GM18526 (cell line): Measurements from ENCODE around the gene MPG.

Experiments
- POLR2A ChIP-seq: IDR thresholded peaks from 3 replicates; pipeline ENCODE4 v1.6.1; 2011; ENCODE audit not compliant: insufficient read length; ENCODE audit errors: extremely low read depth

Gene MPG

DNA sequence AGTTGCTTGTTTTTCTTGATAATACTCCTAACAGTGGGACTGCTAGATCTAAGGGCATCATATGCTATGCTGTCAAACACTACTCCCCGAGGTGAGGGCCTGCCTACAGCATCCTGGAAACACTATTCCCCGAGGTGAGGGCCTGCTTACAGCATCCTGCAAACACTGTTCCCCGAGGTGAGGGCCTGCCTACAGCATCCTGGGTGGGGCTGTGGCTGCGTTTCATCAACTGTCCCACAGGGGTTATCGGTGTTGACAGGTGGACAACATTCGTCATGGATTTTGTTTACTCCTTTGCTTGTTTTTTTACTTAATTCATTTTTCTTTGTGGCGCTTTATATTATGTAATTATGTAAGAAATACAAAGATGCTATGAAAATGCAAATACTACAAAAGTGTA lies 38.0 kb downstream of the MPG start:
- TF ChIP-seq POLR2A = no peak

DNA sequence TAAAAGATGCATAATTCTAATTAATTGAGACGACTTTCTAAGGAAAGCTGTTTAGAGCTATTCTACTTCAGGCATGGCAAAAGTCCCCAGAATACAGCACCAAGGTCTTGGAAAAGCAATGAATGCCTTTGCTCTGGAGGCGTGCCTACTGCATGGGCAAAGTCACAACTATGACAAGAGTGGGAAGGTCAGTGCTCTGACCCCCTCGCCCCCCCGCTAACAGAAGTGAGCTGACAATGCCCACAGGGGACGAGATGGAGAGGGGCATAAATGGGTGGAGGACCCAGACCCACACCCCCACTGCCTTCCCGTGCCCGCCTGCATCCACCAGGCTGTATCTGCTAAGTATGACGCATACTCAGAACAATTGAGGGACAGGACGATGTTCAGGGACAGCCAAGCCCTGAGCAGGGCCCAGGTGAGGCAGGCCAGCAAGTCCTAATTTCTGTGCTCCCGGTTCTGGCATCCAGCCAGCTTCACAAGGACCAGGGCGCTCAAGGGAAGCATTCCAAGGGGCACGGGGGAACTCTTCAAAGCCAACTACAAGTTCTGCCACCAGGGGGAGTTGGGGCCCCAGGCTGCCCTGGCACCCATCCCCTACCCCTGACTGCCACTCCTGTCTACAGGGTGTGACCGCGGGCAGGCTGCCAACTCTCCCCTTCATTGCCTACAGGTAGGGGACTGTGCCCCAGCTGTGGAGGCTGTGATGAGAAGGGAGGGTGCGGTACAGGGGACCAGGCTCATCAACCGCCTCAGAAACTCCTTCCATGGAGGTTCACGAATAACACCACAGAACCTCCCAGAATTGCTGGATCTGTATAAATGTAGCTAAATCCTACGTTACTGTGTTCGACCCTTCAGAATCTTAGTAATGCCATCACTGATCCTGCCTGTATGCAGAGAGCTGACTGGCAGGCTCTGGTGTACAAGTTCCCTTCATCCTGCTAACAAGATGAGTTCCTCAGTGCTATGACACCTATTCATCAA lies 39.6 kb downstream of the MPG start:
- no peak for TF ChIP-seq POLR2A

DNA sequence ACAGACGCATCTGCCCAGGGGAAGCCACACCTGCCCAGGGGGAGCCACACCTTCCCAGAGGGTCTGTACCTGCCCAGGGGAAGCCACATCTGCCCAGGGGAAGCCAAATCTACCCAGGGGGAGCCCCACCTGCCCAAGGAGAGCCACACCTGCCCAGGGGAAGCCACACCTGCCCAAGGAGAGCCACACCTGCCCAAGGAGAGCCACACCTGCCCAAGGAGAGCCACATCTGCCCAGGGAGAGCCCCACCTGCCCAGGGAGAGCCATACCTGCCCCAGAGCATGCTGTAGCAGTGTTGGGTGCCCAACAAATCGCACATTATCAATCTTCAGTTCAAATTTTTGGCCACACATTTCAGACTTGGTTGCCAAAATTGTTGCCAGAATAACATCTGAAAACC lies 40.8 kb downstream of the MPG start:
- TF ChIP-seq POLR2A = no peak

DNA sequence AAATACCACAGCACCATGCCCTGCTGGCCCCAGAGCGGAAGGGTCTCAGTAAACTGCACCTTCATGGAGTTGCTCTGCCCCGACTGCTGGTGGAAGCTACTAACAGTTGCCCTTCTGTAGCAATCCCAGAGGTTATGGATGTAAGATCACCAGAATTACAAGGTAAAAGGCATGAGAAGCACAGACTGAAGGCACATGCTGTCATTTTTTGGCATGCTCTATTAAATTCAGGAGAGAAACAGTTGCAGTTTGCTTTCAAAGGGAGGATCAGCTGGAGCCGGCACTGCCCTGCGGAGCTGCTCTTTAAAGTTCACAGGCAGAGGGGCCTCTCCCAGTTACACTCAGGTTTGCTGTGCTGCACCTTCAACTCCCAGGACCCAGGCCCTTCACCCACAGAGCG lies 41.3 kb downstream of the MPG start:
- TF ChIP-seq POLR2A = no peak

DNA sequence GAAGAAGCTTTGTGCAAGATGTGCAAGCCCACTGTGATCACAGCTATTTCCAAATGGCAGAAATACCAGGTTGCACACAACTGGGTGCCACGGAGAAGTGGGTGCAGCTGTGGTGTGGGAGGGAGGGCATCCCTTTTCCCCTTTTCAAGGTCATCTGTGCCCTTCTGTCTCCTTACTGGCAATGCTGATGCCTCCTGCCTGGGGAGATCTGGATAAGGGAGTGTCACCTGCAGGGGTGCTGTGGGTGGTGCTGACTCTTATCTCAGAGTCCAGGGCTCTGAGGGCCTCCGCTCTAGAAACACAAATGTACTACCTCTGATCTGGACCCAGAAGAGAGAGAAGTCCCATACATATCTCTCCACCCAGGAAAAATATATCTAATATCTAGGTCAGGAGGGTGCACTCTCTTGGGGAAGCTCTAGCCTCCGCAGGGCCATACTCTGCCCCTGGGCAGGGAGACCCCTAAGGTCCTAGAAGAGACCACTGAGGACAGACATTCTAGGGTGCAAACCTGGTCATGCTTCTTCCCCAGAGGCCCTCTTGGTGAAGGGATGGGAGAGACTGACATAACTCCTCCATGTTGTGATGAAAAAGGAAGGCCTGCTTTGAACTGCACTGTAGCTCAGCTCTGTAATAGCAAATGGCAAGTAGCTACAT lies 41.9 kb downstream of the MPG start:
- TF ChIP-seq POLR2A = no peak

DNA sequence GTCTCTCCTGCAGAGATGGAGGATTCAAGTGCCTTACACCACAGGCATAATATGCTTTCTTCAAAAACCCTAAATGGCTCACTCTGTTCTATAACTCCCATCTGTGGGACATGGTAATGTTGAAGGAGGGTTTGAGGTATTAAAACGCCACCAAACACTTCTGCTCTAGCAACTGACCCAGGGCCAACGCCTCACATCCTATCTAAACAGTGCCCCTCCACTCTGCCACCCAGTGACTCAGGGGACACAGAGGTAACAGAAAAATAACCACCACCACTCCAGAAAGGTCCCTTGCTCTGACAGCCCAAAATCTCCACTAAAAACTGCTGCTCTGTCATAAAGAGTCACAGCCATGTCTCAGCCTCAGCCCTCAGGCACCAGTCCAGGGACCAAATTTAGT lies 42.7 kb downstream of the MPG start:
- no peak for TF ChIP-seq POLR2A

DNA sequence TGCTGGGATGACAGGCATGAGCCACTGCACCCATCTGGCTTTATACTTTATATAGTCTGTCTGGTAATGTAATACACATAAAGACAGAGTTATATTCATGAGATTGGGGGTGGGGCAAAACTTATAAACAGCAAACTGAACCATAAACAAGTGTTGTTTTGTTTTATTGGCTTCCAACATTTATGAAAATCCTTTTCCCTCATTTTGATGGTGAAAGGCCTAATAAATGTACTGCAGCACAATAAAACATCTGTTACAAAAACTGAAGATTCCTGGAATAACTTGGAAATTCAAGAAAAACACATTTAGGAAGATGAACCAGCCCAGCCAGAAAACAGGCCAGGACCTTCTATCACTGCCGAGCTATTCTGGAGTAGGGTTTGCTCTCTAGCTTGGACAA lies 44.3 kb downstream of the MPG start:
- TF ChIP-seq POLR2A = no peak

DNA sequence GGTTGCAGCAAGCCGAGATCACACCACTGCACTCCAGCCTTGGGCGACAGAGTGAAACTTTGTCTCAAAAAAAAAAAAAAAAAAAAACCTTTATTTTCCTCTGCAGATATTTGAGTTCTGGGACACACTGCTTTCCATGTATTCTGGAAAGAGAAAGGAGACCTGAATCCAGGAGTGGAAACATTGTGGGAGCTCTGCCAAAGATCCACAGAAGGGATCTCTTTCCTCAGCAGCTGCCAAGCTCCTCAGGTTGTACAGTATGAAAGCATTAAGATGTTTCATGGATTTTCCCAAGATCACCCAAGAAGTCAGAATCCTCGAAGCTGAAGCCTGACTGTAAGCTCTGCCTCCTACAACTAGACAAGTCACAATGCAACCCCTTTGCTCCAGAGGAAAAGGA lies 47.0 kb downstream of the MPG start:
- no peak for TF ChIP-seq POLR2A

DNA sequence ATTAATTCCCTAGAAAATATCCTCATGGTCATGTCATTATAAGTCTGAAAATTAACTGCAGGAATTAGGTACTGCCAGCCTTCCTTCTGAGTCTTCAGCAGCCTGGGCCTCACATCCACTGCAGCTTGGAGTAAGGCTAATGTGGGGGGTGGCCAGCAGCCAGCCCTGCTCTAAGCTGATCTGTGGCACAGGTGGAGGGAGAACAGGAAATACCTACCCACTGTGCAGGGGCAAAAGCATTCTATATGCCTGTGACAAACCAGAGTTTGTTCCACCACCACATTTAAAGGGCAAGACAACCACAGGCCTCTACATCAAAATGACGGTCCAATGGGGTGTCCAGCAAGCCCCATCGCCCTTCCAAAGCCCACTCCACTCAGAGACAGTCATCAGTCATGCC lies 51.0 kb downstream of the MPG start:
- no peak for TF ChIP-seq POLR2A

DNA sequence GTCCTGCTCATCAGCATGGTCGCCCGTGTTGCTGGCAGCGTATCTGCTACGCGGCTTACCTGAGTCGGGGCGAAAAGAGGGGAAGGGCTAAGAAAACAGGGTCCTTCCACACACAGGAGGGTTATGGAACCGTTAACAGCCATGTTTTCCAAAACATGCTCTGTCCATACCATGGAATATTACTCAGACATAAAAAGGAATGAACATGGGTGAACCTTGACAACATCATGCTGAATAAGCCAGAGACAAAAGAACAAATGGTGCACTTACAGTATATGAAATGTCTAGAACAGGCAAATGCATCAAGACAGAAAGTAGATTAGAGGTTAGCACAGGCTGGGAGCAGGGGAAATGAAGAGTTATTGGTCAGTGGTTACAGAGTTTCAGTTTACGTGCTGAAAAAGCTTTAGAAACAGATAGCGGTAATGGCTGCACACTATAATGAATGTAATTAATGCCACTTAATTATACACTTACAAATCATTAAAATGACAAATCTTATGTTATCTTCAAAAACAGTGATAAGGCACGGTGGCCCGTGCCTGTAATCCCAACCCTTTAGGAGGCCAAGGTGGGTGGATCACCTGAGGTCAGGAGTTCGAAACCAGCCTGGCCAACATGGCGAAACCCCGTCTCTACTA lies 52.6 kb downstream of the MPG start:
- TF ChIP-seq POLR2A = no peak

DNA sequence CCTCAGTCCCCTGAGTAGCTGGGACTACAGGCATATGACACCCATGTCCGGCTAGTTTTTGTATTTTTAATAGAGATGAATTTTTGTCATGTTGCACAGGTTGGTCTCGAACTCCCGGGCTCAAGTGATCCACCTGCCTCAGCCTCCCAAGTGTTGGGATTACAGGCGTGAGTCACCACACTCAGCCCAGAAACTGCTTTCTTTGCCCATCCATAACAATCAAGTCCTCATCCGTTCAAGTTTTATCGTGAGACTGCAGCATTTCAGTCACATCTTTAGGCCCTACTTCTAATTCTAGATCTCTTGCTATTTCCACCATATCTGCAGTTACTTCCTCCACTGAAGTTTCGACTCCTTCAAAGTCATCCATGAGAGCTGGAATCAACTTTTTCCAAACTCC lies 54.1 kb downstream of the MPG start:
- TF ChIP-seq POLR2A = no peak

DNA sequence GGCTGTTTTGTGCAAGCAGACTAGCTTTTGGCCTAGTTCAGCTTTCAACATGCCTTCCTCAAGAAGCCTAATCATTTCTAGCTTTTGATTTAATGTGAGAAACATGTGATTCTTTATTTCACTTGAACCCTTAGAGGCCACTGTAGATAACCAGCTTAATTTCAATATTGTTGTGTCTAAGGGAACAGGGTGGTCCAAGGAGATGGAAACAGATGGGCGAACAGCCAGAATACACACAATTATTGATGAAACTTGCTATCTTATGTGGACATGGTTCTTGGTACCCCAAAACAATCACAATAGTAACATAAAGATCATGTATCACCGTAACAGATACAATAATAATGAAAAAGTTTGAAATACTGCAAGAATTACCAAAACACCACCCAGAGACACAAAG lies 55.7 kb downstream of the MPG start:
- TF ChIP-seq POLR2A = no peak
